BLaER1 (cell line): ENCODE results near the gene YLPM1.
"Not testable (repeated sequence)": the region's sequence is repeated elsewhere in the genome, so short reads cannot be mapped to it uniquely, and the experiment has no call there.

Source experiments
- H3K27ac ChIP-seq: shearing (Covaris generic); formaldehyde crosslinking; 2 replicates; pipeline ENCODE4 v1.8.1; 2022
- H3K27me3 ChIP-seq: shearing (Covaris generic); formaldehyde crosslinking; 2 replicates; pipeline ENCODE4 v1.8.1; 2022
- H3K36me3 ChIP-seq: shearing (Covaris generic); formaldehyde crosslinking; 2 replicates; pipeline ENCODE4 v1.8.1; 2022
- H3K4me1 ChIP-seq: shearing (Covaris generic); formaldehyde crosslinking; 2 replicates; pipeline ENCODE4 v1.8.1; 2022
- H3K4me2 ChIP-seq: shearing (Covaris generic); formaldehyde crosslinking; 2 replicates; pipeline ENCODE4 v1.8.1; 2022
- H3K4me3 ChIP-seq: shearing (Covaris generic); formaldehyde crosslinking; 2 replicates; pipeline ENCODE4 v1.8.1; 2022
- H3K9ac ChIP-seq: shearing (Covaris generic); formaldehyde crosslinking; 2 replicates; pipeline ENCODE4 v1.8.1; 2022
- H3K9me3 ChIP-seq: shearing (Covaris generic); formaldehyde crosslinking; 2 replicates; pipeline ENCODE4 v1.8.1; 2022
- H4K20me1 ChIP-seq: shearing (Covaris generic); formaldehyde crosslinking; 2 replicates; pipeline ENCODE4 v1.8.1; 2022
- Cebpa-rat ChIP-seq: shearing (Covaris generic); IDR thresholded peaks from 2 replicates; pipeline ENCODE4 v1.8.1; 2022

YLPM1 gene

DNA sequence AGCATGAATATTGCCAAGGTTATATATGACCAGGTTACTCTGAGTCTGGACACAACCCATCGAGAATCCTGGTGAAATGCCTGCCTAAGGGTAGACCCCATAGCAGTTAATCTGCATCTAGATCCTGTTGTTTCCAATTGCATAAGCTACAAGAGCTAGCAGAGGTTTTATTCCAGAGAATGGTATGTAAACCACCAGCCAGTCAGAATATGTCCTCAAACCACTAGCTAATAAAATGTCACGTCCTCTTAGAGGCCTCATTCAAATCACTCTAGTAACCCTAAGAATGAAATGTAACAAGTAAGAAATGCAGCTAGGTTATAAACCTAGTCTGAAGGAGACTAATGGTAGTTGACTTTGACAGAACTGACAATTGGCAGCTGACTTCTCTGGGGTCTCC, 9.0 kb upstream of the YLPM1 start:
- H3K9ac ChIP-seq: no peak overlapping the region
- no peaks in the 10 kb centered on the region for H3K36me3 ChIP-seq
- TF ChIP-seq Cebpa-rat: no peak
- H3K4me3 ChIP-seq: no peak overlapping the region
- H3K27me3 ChIP-seq: no peaks in the 10 kb centered on the region
- no peak overlapping the region for H3K4me2 ChIP-seq
- H4K20me1 ChIP-seq: no peaks in the 10 kb centered on the region
- H3K9me3 ChIP-seq: peaks cover 29% of the 10 kb centered on the region
- no peak overlapping the region for H3K27ac ChIP-seq
- no peaks in the 10 kb centered on the region for H3K4me1 ChIP-seq

GRCh38 chr14:74754899-74755298, 8.2 kb upstream of the YLPM1 start:
- no peaks in the 10 kb centered on the region for H3K4me1 ChIP-seq
- H3K27ac ChIP-seq: no peak overlapping the region
- H3K4me3 ChIP-seq: no peak overlapping the region
- H3K27me3 ChIP-seq: no peaks in the 10 kb centered on the region
- peaks cover 29% of the 10 kb centered on the region for H3K9me3 ChIP-seq
- H3K4me2 ChIP-seq: no peak overlapping the region
- no peak for TF ChIP-seq Cebpa-rat
- no peaks in the 10 kb centered on the region for H3K36me3 ChIP-seq
- no peak overlapping the region for H3K9ac ChIP-seq
- H4K20me1 ChIP-seq: no peaks in the 10 kb centered on the region

GRCh38 chr14:74756326-74756725, 6.8 kb upstream of the YLPM1 start:
- Histone ChIP-seq H4K20me1 (no peaks in the 10 kb centered on the region), H3K36me3 (no peaks in the 10 kb centered on the region), H3K9ac (no peak overlapping the region), H3K4me1 (no peaks in the 10 kb centered on the region), H3K27me3 (no peaks in the 10 kb centered on the region), H3K9me3 (peaks cover 26% of the 10 kb centered on the region), H3K4me3 (no peak overlapping the region), H3K27ac (no peak overlapping the region), H3K4me2 (no peak overlapping the region)
- TF ChIP-seq Cebpa-rat: no peak

- not testable (repeated sequence) for H4K20me1 ChIP-seq, H3K4me3 ChIP-seq, H3K27me3 ChIP-seq, H3K4me1 ChIP-seq, H3K36me3 ChIP-seq, H3K9me3 ChIP-seq, H3K9ac ChIP-seq, H3K27ac ChIP-seq, H3K4me2 ChIP-seq
These were observed 4.6 kb upstream of the YLPM1 start for GRCh38 chr14:74758505-74758904.

- no peak for TF ChIP-seq Cebpa-rat
- Histone ChIP-seq H3K4me3 (peak overlapping the region; percentile 97), H3K27me3 (no peaks in the 10 kb centered on the region), H4K20me1 (peaks cover 53% of the 10 kb centered on the region), H3K4me1 (peaks cover 50% of the 10 kb centered on the region), H3K9me3 (no peaks in the 10 kb centered on the region), H3K36me3 (peaks cover 5% of the 10 kb centered on the region; the same call in 1 of the 2 replicates), H3K9ac (peak overlapping the region; percentile 99), H3K27ac (peak overlapping the region; percentile 99), H3K4me2 (peak overlapping the region; percentile 94)
These were observed 851 bp downstream of the YLPM1 start for GRCh38 chr14:74763803-74764531.

DNA sequence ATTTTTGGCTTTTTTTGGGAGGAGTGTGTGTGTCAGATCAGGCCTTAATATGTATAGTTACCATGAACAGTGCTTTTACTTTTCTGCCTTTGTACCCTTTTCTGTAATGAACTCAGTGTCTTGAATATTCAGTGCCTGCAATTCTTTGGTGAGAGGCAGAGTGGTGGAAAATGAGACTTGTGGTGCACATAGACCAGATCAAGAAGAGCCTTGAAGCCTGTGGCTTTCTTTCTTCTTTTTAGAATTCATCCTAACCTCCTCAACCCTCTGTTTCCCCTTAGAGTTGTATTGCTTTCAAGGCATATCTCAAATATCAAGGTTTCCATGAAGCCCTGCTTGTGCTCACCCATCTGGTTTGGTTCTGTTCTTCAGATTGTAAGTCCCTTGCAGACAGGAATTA, 2.6 kb downstream of the YLPM1 start:
- Histone ChIP-seq H3K4me2 (peak overlapping the region; percentile 94), H3K36me3 (peaks cover 5% of the 10 kb centered on the region; the same call in 1 of the 2 replicates), H3K4me1 (peaks cover 50% of the 10 kb centered on the region), H3K27ac (no peak overlapping the region), H3K4me3 (peak overlapping the region; percentile 97), H3K9me3 (no peaks in the 10 kb centered on the region), H3K9ac (peak overlapping the region; percentile 99), H4K20me1 (peaks cover 69% of the 10 kb centered on the region), H3K27me3 (no peaks in the 10 kb centered on the region)
- TF ChIP-seq Cebpa-rat: no peak

- peaks cover 24% of the 10 kb centered on the region for H3K4me1 ChIP-seq
- no peak for TF ChIP-seq Cebpa-rat
- H3K4me3 ChIP-seq: no peak overlapping the region
- no peaks in the 10 kb centered on the region for H3K9me3 ChIP-seq
- no peaks in the 10 kb centered on the region for H3K27me3 ChIP-seq
- H3K27ac ChIP-seq: no peak overlapping the region
- peaks cover 45% of the 10 kb centered on the region for H3K36me3 ChIP-seq
- peaks cover 99% of the 10 kb centered on the region for H4K20me1 ChIP-seq
- H3K4me2 ChIP-seq: no peak overlapping the region
- H3K9ac ChIP-seq: no peak overlapping the region
These were observed 8.3 kb downstream of the YLPM1 start for GRCh38 chr14:74771399-74771798.

DNA sequence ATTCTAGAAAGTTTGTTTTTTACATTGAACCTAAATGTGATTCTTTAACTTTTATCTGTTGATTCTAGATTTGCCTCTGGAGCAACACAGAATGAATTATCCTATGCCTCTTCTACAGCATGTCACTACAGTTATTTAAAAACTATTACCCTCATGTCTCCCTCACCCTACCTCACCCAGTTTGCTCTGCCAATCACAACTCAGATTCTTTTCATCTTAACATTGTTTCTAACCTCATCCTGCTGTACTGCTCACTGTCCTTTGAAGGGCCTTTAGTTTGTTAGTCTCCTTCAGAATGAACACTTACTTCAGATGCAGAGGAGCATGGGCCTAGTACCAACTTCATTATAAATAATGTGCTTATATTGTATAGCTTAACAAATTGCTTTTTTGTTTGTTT, 21.5 kb downstream of the YLPM1 start:
- peaks cover 15% of the 10 kb centered on the region for H3K9me3 ChIP-seq
- no peak overlapping the region for H3K4me2 ChIP-seq
- no peak overlapping the region for H3K4me3 ChIP-seq
- no peak overlapping the region for H3K27ac ChIP-seq
- H3K27me3 ChIP-seq: no peaks in the 10 kb centered on the region
- H3K9ac ChIP-seq: no peak overlapping the region
- no peak for TF ChIP-seq Cebpa-rat
- peaks cover 60% of the 10 kb centered on the region for H4K20me1 ChIP-seq
- H3K4me1 ChIP-seq: no peaks in the 10 kb centered on the region
- H3K36me3 ChIP-seq: peaks cover 98% of the 10 kb centered on the region

GRCh38 chr14:74785056-74785613, 22.0 kb downstream of the YLPM1 start:
- peaks cover 98% of the 10 kb centered on the region for H3K36me3 ChIP-seq
- TF ChIP-seq Cebpa-rat: no peak
- H3K4me3 ChIP-seq: no peak overlapping the region
- H3K27ac ChIP-seq: no peak overlapping the region
- H3K9me3 ChIP-seq: peaks cover 20% of the 10 kb centered on the region
- H3K27me3 ChIP-seq: no peaks in the 10 kb centered on the region
- no peaks in the 10 kb centered on the region for H3K4me1 ChIP-seq
- H4K20me1 ChIP-seq: peaks cover 59% of the 10 kb centered on the region
- no peak overlapping the region for H3K9ac ChIP-seq
- H3K4me2 ChIP-seq: no peak overlapping the region

- Histone ChIP-seq H3K36me3 (peaks cover 92% of the 10 kb centered on the region), H4K20me1 (peaks cover 57% of the 10 kb centered on the region), H3K4me3 (no peak overlapping the region), H3K4me1 (peaks cover under 1% of the 10 kb centered on the region; the same call in 1 of the 2 replicates), H3K9ac (no peak overlapping the region), H3K9me3 (peaks cover 29% of the 10 kb centered on the region), H3K27me3 (no peaks in the 10 kb centered on the region), H3K27ac (no peak overlapping the region), H3K4me2 (no peak overlapping the region)
- TF ChIP-seq Cebpa-rat: no peak
These were observed 23.7 kb downstream of the YLPM1 start for GRCh38 chr14:74786796-74787315.
